Adrenal gland (tissue), 5 donors: ENCODE measurements around the gene EDEM2.
"Not testable (repeated sequence)": the region's sequence is repeated elsewhere in the genome, so short reads cannot be mapped to it uniquely, and the experiment has no call there.

Experiments
- CTCF ChIP-seq, 6 experiments: fragments of 450-650 bp in 4 of 6; fragments of 200-600 bp in 2 of 6; sonication (generic) in 1 of 6; IDR thresholded peaks; 1 replicate in 5 of 6; 2 replicates in 1 of 6; pipeline versions ENCODE4 v1.5.1 to v1.8.0; 2016 to 2021; ENCODE audit warnings: antibody characterized with exemption in 6 of 6, mild to moderate bottlenecking in 2 of 6, moderate library complexity in 1 of 6
- POLR2A ChIP-seq, 2 donors: fragments of 450-650 bp; IDR thresholded peaks; one replicate each; pipeline ENCODE4 v1.6.1; 2017; ENCODE audit warnings: antibody characterized with exemption in 2 of 2, mild to moderate bottlenecking in 2 of 2, moderate library complexity in 1 of 2
- donor health status: DM: no; HTN: no; CAD: no.

GRCh38 chr20:35168701-35169409 is 21.7 kb upstream of the EDEM2 start:
- TF ChIP-seq CTCF, POLR2A (IDR thresholded peaks at IDR 0.05): not testable (repeated sequence)
